ENCODE results near the gene ZNF563. TPM values are rescaled to one million over a fixed set of nuclear protein-coding genes. Genes with fewer than 3 reads are reported as not detected.
"Not testable (repeated sequence)": the region's sequence is repeated elsewhere in the genome, so short reads cannot be mapped to it uniquely, and the experiment has no call there.

ZNF563 gene
- 3.7 TPM for polyA plus RNA-seq

GRCh38 chr19:12333162-12334159 is at the start of gene ZNF563:
Gene ZNF563, minus strand, starts transcription at chr19:12333633. Its CDS starts 151 bp downstream, at chr19:12333482.
- H3K4me3 Mint-ChIP-seq, result peak within 1 kb of the TSS; percentile 97 to 100 (median 99)
- H3K27ac Mint-ChIP-seq, result peak within 1 kb of the TSS; percentile 88 to 97 (median 91)
- no peaks in the 10 kb centered on the region for H3K27me3 Mint-ChIP-seq
- no peaks in the 10 kb centered on the region for H3K9me3 Mint-ChIP-seq
- H3K4me1 Mint-ChIP-seq, result peaks cover 33 to 38% (median 35%) of the 10 kb centered on the region in 3 donors
- H3K36me3 Mint-ChIP-seq, result peaks cover 2% of the 10 kb centered on the region

- Mint-ChIP-seq H3K27me3 (no peaks in the 10 kb centered on the region), H3K4me3 (no peak overlapping the region), H3K36me3 (peaks cover 12% of the 10 kb centered on the region), H3K27ac (no peak overlapping the region), H3K9me3 (peaks cover 17 to 42% (median 32%) of the 10 kb centered on the region in 3 donors), H3K4me1 (no peaks in the 10 kb centered on the region)
Measured at GRCh38 chr19:12380444-12380737, 47.0 kb upstream of the ZNF563 start.

DNA sequence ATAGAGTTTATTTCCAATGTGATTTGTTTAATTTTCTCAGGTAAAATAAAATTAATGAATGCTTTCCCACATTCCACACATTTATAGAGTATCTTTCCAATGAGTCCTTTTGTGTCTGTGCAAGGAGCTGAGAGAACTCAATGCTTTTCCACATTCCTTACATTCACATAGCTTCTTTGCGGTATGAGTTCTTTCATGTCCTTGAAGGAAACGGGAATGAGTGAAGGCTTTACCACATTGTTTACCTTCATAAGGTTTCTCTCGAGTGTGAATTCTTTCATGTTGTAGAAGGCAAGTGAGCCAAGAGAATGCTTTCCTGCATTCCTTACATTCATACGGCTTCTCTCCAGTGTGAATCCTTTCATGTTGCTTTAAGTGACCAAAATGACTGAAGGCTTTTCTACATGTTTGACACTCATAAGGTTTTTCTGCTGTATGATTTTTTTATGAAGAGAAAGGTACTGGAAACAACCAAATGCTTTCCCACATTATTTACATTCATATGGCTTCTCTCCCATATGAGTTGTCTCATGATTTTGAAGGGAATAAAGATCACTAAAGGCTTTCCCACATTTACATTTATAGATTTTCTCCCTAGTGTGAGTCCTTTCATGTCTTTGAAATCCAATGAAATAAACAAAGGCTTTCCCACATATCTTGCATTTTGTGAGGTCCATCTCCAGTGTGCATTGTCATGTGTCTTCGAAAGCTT is 46.5 kb upstream of the ZNF563 start:
- Mint-ChIP-seq H3K9me3 (peaks cover 19 to 44% (median 32%) of the 10 kb centered on the region in 3 donors), H3K36me3 (peaks cover 12% of the 10 kb centered on the region), H3K4me1 (no peaks in the 10 kb centered on the region), H3K27me3 (no peaks in the 10 kb centered on the region), H3K4me3 (no peak overlapping the region), H3K27ac (no peak overlapping the region)

GRCh38 chr19:12374026-12374425 is 40.6 kb upstream of the ZNF563 start:
- Mint-ChIP-seq H3K27ac (no peak overlapping the region), H3K4me1 (no peaks in the 10 kb centered on the region), H3K4me3 (no peak overlapping the region), H3K27me3 (no peaks in the 10 kb centered on the region), H3K9me3 (peaks cover 9 to 32% (median 17%) of the 10 kb centered on the region in 3 donors), H3K36me3 (no peaks in the 10 kb centered on the region)

DNA sequence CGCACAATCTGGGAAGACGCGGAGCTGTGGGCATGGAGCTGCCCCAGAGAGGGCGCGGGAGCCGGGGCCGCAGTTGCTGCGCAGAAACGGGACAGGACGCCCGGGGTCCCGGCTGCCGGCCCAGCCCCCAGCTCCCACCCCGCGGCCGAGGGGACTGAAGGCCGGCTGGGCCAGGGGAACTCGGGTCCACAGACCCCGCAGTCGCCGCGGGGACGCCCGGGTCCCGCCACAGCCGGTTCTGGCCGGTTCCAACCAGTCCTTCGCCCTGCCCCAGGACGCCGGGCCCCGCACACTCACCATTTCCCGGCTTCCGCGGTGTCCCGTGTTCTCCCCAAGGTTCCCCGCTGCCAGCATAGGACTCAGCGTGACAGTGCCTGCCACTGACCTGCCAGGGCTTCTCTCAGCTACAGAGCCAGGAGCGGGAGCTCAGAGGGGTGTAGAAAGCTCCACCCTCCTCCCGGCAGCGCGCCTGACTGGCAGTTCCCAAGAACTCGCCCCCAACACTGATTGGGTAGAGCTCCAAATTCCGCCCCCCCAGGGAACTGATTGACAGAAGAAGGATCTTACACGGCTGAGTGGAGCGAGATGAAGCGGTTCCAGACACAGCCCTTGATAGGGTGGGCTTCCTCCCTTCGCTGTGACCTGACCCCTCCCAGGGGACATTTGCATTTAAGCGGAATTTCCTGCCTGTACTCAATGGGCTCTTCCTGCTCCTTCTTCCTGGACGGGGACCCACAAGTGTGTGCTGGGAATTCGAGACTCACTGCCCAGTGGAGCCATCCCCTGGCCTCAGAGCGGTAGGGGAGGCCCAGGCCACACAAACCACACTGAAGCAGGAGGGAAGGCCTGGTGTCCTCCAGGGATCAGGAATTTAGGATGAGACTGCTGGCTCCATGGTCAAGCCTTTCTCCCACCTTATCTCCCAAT is 32.1 kb upstream of the ZNF563 start, which contains the start of gene ZNF442:
Gene ZNF442, minus strand, starts transcription at position 448 of the 927 bp plus-strand sequence. CDS start 2,052 bp downstream, outside the sequence.
- no peaks in the 10 kb centered on the region for H3K27me3 Mint-ChIP-seq
- peaks cover 2% of the 10 kb centered on the region for H3K36me3 Mint-ChIP-seq
- peaks cover 9 to 18% (median 15%) of the 10 kb centered on the region in 3 donors for H3K4me1 Mint-ChIP-seq
- H3K4me3 Mint-ChIP-seq, result peak within 1 kb of the TSS; percentile 87 to 100 (median 98)
- no peaks in the 10 kb centered on the region for H3K9me3 Mint-ChIP-seq
- H3K27ac Mint-ChIP-seq, result peak within 1 kb of the TSS; percentile 29 to 87 (median 63)

- Mint-ChIP-seq H3K4me3 (peak overlapping the region; percentile 87 to 100 (median 98)), H3K36me3 (peaks cover 2% of the 10 kb centered on the region), H3K4me1 (peaks cover 9 to 18% (median 15%) of the 10 kb centered on the region in 3 donors), H3K9me3 (no peaks in the 10 kb centered on the region), H3K27ac (peak overlapping the region in 1 of 3 donors; percentile 29), H3K27me3 (no peaks in the 10 kb centered on the region)
Measured at GRCh38 chr19:12364391-12365235, 31.2 kb upstream of the ZNF563 start.

GRCh38 chr19:12362236-12362635 is 28.8 kb upstream of the ZNF563 start:
- H3K27me3 Mint-ChIP-seq, H3K9me3 Mint-ChIP-seq, H3K27ac Mint-ChIP-seq, H3K36me3 Mint-ChIP-seq, H3K4me3 Mint-ChIP-seq: not testable (repeated sequence)
- peaks cover 9 to 18% (median 15%) of the 10 kb centered on the region in 3 donors for H3K4me1 Mint-ChIP-seq

GRCh38 chr19:12353375-12353774 is 19.9 kb upstream of the ZNF563 start:
- no peaks in the 10 kb centered on the region for H3K27me3 Mint-ChIP-seq
- peaks cover 16% of the 10 kb centered on the region for H3K36me3 Mint-ChIP-seq
- no peak overlapping the region for H3K27ac Mint-ChIP-seq
- peaks cover 12 to 46% (median 42%) of the 10 kb centered on the region in 3 donors for H3K9me3 Mint-ChIP-seq
- no peak overlapping the region for H3K4me3 Mint-ChIP-seq
- no peaks in the 10 kb centered on the region for H3K4me1 Mint-ChIP-seq

DNA sequence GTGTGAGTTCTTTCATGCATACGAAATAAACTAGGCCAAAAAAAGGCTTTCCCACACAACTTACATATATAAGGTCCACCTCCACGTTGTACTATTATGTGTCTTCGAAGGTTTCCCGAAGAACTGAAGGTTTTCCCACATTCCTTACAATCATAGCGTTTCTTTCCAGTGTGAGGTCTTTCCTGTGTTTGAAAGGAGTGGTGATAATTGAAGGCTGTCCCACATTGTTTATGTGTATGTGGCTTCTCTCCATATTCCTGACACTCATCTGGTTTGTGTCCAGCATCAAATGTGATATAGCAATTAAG is 17.4 kb upstream of the ZNF563 start:
- Mint-ChIP-seq H3K27ac (no peak overlapping the region), H3K36me3 (peaks cover 15% of the 10 kb centered on the region), H3K4me1 (no peaks in the 10 kb centered on the region), H3K27me3 (no peaks in the 10 kb centered on the region), H3K9me3 (peaks cover 19 to 50% (median 45%) of the 10 kb centered on the region in 3 donors), H3K4me3 (no peak overlapping the region)

DNA sequence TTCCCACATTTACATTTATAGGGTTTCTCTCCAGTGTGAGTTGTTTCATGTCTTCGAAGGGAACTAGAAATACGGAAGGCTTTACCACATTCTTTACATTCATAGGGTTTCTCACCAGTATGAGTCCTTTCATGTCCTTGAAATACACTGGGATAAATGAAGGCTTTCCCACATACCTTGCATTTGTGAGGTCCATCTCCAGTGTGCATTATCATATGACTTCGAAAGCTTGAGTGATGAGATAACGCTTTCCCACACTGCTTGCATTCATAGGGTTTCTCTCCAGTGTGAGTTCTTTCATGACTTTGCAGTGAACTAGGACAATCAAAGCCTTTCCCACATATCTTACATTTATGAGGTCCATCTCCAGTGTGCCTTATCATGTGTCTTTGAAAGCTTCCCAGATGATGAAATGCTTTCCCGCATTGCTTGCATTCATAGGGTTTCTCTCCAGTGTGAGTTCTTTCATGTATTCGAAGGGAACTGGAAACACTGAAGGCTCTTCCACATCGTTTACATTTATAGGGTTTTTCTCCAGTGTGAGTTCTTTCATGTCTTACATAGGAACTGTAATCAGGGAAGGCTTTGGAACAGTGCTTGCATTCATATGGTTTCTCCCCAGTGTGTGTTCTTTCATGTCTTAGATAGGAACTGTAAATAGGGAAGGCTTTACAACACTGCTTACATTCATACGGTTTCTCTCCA is 16.9 kb upstream of the ZNF563 start:
- no peaks in the 10 kb centered on the region for H3K4me1 Mint-ChIP-seq
- peaks cover 15% of the 10 kb centered on the region for H3K36me3 Mint-ChIP-seq
- H3K9me3 Mint-ChIP-seq, result peaks cover 19 to 50% (median 45%) of the 10 kb centered on the region in 3 donors
- H3K27ac Mint-ChIP-seq, result no peak overlapping the region
- no peak overlapping the region for H3K4me3 Mint-ChIP-seq
- H3K27me3 Mint-ChIP-seq, result no peaks in the 10 kb centered on the region

GRCh38 chr19:12346896-12347295 is 13.5 kb upstream of the ZNF563 start:
- H3K4me1 Mint-ChIP-seq, result no peaks in the 10 kb centered on the region
- no peak overlapping the region for H3K4me3 Mint-ChIP-seq
- no peak overlapping the region for H3K27ac Mint-ChIP-seq
- H3K9me3 Mint-ChIP-seq, result peaks cover 20 to 31% (median 30%) of the 10 kb centered on the region in 3 donors
- peaks cover 16% of the 10 kb centered on the region for H3K36me3 Mint-ChIP-seq
- no peaks in the 10 kb centered on the region for H3K27me3 Mint-ChIP-seq

DNA sequence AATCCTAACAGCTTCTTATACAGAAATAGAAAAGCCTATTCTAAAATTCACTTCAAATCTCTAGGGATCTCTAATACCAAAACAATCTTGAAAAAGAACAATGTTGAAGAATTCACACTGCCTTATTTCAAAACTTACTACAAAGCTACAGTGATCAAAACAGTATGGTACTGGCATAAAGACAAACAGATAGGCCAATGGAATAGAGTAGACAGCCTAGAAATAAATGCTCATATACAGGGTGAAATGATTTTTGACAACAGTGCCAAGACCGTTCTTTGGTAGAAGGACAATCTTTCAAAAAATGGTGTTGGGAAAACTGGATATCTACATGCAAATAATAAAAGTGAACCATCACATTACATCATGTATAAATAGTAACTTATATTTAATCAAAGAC is 11.8 kb upstream of the ZNF563 start:
- H3K4me1 Mint-ChIP-seq, result no peaks in the 10 kb centered on the region
- H3K9me3 Mint-ChIP-seq, result peaks cover 20 to 26% (median 22%) of the 10 kb centered on the region in 3 donors
- H3K27me3 Mint-ChIP-seq, result no peaks in the 10 kb centered on the region
- peaks cover 5% of the 10 kb centered on the region for H3K36me3 Mint-ChIP-seq
- H3K4me3 Mint-ChIP-seq, result no peak overlapping the region
- no peak overlapping the region for H3K27ac Mint-ChIP-seq

GRCh38 chr19:12331211-12331941 is 2.1 kb downstream of the ZNF563 start:
- Mint-ChIP-seq H3K4me1 (peaks cover 33 to 44% (median 35%) of the 10 kb centered on the region in 3 donors), H3K27me3 (no peaks in the 10 kb centered on the region), H3K9me3 (no peaks in the 10 kb centered on the region), H3K27ac (peak overlapping the region; percentile 65 to 90 (median 83)), H3K4me3 (peak overlapping the region; percentile 97 to 100 (median 99)), H3K36me3 (peaks cover 6% of the 10 kb centered on the region)

Data from IgD-negative memory B cell (primary cell).